Stimulated activated CD4-positive, alpha-beta T cell treated with anti-CD3 and anti-CD28 coated beads, Interleukin-2, amount 100 ng/mL, for 24 hours (primary cell): ENCODE data around the gene UAP1L1.
"Not testable (repeated sequence)": the region's sequence is repeated elsewhere in the genome, so short reads cannot be mapped to it uniquely, and the experiment has no call there.

Experiments used
- DNase-seq, 2 donors: peaks; one replicate each; pipeline ENCODE4 v3.0.0-alpha.2; 2020

Gene UAP1L1

DNA sequence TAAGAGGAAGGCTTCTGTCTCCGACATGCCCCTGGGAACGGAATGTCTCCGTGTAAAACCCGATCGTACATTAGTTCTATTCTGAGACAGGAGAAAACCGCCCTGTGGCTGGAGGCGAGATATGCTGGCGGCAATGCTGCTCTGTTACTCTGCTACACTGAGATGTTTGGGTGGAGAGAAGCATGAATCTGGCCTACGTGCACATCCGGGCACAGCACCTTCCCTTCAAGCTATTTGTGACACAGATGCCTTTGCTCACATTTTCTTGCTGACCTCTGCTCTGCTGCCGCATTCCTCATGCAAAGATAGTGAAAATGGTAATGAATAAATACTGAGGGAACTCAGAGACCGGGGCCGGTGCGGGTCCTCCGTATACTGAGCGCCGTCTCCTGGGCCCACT is 39.4 kb downstream of the UAP1L1 start:
- no peak for DNase-seq

DNA sequence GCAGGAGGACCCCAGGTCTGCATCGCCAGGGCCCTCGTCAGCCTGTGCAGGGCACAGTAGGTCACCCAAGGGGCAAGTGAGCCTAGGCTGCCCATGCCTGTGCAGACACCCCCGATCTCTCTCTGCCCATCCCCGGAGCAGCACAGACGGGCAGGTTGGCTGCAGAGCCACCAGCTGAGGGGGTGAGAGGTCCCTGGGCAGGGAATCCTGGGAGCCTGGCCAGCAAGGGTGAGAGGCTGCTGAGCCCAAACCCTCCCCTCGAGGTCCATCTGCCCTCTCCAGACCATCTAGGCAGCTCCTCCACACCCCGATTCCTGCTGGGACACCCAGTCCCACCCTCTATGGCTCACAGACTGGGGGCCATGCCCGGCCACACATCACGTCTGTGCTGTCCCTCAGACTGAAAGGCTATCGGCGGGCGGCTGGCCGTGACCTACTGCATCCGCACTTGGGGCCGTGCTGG is 40.0 kb downstream of the UAP1L1 start:
- no peak for DNase-seq

DNA sequence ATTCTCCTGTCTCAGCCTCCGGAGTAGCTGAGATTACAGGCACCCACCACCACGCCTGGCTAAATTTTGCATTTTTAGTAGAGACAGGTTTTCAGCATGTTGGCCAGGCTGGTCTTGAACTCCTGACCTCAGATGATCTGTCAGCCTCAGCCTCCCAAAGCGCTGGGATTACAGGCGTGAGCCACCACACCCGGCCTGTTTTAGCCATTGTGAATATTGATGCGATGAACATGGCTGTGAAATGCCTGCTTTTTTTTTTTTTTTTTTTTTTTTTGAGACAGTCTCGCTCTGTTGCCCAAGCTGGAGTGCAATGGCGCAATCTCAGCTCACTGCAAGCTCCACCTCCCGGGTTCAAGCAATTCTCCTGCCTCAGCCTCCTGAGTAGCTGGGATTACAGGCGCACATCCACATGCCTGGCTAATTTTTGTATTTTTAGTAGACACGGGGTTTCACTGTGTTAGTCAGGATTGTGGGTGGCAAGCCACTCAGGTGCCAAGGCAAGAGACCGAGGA is 40.8 kb downstream of the UAP1L1 start:
- not testable (repeated sequence) for DNase-seq

DNA sequence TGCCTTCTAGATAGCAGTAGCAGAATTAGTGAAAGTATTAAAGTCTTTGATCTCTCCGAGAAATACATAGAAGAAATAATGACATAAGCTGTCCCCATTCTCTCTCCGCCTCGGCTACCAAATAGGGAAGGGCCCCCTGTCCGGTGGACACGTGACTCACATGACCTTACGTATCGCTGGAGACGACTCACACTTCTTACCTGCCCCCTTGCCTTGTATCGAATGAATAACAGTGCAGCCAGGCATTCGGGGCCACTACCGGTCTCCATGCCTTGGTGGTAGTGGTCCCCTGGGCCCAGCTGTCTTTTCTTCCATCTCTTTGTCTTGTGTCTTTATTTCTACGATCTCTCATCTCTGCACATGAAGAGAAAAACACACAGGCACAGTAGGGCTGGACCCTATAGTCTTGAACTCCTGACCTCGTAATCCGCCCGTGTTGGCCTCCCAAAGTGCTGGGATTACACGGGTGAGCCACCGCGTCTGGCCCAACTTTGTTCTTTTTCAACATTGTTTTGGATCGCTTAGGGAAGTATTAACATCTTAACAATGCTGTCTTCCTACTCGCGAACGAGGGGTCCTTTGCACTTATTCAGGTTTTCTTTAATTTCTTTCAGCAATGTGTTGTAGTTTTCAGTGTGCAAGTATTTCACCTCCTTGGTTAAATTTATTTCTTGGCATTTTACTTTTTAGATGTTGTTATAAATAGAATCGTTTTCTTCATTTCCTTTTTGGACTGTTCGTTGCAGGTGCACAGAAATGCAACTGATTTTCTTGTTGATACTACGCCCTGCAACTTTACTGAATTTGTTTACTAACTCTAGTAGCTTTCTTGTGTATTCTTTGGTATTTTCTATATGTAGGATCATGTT is 44.8 kb downstream of the UAP1L1 start:
- not testable (repeated sequence) for DNase-seq

DNA sequence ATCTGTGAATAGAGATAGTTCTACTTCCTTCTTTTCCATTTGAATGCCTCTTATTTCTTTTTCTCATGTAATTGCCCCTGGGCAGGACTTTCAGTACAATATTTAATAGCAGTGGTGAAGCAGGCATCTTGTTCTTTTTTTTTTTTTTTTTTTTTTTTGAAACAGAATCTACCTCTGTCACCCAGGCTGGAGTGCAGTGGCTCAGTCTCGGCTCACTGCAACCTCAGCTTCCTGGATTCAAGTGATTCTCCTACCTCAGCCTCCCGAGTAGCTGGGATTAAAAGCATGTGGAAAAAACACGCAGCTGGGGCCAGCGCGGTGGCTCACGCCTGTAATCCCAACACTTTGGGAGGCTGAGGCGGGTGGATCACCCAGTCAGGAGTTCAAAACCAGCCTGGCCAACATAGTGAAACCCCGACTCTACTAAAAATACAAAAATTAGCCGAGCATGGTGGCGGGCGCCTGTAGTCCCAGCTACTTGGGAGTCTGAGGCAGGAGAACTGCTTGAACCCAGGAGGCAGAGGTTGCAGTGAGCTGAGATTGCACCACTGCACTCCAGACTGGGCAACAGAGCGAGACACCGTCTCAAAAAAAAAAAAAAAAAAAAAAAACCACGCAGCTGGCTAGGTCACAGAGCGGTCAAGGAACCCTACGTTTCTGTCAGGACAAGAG is 45.6 kb downstream of the UAP1L1 start:
- not testable (repeated sequence) for DNase-seq

DNA sequence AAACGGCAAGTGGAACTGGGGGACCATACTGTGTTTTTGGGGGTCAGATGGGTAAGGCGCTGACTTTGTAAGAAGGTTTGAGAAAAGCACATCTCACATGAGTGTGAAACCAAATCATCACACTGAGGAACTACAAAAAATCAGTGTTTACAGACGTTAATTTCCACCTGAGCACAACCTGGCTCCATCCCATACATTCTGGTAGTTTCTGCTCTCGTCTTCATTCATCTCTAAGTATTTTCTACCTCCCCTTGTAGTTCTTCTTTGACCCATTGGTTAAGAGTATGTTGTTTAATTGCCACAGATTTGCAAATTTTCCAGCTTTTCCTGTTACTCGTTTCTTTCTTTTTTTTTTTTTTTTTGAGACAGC is 46.1 kb downstream of the UAP1L1 start:
- DNase-seq: no peak

DNA sequence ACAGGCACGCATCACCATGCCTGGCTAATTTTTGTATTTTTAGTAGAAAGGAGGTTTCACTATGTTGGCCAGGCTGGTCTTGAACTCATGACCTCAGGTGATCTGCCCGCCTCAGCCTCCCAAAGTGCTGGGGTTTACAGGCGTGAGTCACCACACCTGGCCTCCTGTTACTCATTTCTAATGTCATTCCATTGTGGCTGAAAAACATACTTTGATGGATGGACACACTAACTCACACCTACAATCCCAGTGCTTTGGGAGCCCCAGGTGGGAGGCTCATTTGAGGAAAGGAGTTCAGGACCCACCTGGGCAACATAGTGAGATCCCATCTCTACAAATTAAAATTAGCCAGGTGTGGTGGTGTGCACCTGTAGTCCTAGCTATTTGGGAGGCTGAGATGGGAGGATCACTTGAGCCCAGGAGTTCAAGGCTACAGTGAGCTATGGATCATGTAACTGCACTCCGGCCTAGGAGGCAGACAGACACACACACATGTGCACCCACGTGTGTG is 46.7 kb downstream of the UAP1L1 start:
- DNase-seq: not testable (repeated sequence)

DNA sequence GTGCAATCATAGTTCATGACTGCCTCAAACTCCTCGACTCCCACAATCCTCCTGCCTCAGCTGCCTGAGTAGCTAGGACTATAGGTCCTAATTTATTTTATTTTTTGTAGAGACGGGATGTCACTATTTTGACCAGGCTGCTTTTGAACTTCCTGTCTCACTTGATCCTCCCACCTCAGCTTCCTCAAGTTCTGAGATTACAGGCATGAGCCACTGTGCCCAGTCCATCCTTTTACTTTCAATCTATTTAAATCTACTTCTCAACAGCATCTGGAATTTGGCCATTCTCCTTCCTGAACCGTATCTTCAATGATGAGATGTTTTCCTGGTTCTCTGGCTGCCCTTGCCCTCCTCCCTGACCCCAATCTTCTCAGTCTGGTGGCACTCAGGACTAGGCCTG is 49.5 kb downstream of the UAP1L1 start:
- DNase-seq: no peak

DNA sequence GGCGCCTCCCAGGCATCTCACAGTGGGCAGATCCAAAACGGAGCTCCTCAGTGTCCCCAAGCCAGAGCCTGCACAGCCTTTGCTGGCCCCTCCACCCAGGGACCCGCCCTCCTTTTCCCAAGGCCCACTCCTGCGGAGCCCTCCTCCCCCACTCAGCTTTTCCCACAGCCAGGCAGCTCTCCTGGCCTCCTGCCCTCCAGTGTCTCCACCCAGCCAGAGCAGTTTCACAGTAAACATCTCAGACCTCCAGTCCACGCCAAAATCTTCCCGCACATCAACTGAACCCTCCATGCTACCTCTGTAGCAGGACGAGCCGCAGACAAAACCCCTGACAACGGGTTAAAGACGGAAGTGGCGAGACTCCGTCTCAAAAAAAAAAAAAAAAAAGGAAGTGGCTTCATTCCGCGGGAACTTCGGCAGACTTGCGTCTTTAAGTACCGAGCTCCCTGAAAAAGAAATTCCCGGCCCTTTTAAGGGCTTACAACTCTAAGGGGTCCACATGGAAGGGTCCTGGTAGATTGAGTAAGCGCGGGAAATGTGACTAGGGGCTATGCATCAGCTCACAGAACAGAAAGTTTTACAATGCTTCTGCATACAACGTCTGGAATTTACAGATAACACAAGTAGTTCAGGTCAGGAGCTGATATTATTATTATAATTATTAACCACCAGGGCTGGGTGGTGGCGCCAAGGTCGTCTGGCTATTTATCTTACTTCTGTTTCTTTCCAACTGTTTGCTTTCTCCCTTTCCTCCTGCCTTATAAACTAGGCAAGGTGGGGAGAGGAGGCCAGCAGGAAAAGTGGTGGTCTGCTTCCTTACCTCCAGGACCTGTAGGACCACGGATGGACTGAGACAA is 50.2 kb downstream of the UAP1L1 start:
- DNase-seq: peak; percentile 40 to 49

DNA sequence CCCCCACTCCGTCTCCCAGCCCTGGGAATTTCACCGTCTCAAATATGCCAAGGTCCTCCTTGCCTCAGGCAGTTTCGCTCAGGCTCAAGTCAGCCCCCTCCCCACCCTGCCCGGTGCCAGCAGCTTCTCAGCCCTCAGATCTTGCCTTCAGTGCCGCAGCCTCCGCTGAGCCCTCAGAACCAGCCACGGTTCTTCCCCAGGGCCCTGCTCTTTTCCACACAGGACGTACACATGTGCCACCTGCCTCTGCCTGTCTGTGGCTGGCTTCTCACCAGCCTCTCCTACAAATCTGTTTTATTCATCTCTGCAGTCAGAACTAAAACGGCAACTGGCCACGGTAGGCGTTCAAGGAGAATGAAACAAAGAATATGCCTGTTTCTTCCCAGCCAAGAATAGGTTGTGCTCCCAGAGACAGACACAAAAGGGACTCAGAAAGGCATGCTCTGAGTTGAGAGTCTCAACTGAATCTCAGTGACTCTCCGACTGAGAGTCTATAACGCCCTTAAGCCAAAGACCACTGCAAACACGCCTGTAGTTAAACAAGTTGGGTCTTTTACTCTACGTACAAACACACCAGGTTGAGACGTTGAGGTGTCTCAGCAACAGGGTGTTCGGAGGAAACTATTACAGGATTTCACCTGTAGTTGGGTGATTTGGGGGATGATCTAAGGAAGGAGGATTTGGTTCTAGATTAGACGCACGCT is 51.0 kb downstream of the UAP1L1 start:
- peak; percentile 37 to 43 for DNase-seq

DNA sequence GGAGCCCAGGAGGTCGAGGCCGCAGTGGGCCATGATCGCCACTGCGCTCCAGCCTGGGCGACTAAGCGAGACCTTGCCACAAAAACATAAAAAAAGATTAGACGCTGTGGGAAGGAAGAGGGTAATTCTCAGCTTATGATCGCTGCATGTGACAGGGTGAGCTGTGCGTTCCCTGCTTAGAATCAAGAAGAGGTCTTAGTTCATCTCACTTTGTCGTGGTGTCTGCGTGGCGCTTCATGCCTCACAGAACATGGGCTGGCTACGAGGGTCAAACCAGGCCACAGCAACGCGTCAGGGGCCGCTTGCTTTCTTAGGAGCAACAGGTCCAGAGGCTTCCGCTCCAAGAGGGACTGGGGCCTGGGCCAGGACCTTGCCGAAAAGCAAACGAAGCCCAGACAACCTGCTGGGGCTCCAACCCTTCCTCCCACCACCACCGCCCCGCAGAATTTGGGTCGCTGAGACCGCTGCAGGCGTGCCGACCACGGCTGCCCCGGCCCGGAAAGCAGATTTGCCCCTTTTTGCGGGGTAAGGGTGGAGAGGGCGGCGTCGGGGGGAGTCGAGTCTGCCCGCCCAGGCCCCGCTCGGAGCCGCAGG is 51.6 kb downstream of the UAP1L1 start:
- DNase-seq: peak in 1 of 2 donors; percentile 40

DNA sequence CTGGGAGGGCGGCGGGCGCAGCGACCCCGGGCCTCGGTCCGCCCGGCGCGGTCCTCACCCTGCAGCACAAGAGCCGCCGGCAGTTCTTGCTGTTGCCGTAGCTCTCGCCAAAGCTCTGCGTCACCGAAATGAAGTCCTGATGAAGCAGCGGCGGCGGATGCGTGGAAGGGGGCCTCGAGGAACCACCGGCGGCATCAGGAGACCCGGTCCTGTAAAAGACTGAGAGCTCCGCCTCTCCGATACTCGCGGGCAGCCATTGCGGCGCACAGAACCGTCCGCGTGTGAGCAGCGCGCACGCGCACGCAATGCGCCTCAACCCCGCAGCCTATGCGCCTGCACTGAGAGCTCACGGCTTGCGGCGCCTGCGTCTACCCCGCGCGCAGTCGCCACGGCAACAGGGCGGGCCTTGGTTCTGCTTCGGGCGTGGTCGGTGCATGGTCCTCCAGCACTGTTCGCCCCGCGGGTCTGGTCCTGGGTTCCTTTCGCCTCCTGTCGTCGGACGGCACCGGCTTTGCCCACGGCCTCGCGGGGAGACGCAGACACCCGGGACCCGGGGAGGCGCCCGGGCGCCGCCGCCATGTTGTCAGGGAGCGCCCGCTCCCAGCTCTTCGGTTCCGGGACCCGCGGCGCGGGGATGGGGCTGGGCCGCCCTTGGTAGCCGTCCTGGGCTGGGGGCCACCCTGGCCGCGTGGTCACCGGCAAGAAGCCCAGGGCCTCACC is 52.3 kb downstream of the UAP1L1 start:
- DNase-seq: peak; percentile 89 to 91

DNA sequence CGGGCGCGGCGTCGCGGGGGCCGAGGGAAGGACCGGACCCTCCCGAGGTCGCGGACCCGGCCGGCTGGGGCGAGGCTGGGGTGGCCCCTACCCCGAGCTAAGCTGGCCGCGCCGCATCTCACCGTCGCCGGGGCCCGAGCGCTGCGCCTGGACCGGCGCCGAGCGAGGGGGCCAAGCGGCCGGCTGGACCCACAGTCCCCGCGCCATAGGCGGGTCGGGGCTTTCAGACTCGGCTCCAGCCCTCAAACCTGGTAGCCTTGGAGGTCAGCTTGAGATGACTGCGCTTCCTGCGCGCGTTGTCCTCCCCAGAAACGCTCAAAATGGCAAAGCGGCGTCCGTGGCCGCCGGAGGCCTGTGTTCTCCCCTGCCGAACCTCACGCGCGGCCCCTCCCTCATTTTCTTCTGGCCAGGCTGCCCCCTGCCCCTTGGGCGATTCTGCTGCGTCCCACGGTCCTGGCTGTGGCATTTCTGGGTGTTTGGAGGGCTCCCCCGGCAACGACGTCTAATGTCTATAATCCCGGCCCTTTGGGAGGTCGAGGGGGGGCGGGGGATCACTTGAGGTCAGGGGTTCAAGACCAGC is 52.9 kb downstream of the UAP1L1 start:
- DNase-seq: no peak
